Sigmoid colon (tissue), 4 donors: ENCODE data around the gene CD81.

Experiments
- CTCF ChIP-seq, 4 experiments: fragments of 450-650 bp in 3 of 4; fragments of 200-600 bp in 1 of 4; IDR thresholded peaks; one replicate each; pipeline ENCODE4 v1.5.1; 2016 to 2019; ENCODE audit warnings: antibody characterized with exemption in 4 of 4, mild to moderate bottlenecking in 3 of 4, moderate library complexity in 2 of 4
- EP300 ChIP-seq, 4 donors: sonication (generic); formaldehyde crosslinking; IDR thresholded peaks; one replicate each; pipeline ENCODE4 v1.6.1; 2017; ENCODE audit warnings: antibody characterized with exemption in 4 of 4
- POLR2A ChIP-seq, 2 donors: fragments of 450-650 bp; IDR thresholded peaks; one replicate each; pipeline ENCODE4 v1.6.1; 2016; ENCODE audit warnings: antibody characterized with exemption in 2 of 2, mild to moderate bottlenecking in 2 of 2, moderate library complexity in 2 of 2
- POLR2AphosphoS5 ChIP-seq, 4 donors: sonication (generic); formaldehyde crosslinking; IDR thresholded peaks; one replicate each; pipeline ENCODE4 v1.6.1; 2017; ENCODE audit warnings: antibody characterized with exemption in 4 of 4

GRCh38 chr11:2445746-2446551 lies 68.8 kb downstream of the CD81 start:
- TF ChIP-seq CTCF (IDR thresholded peaks at IDR 0.05) (no peak), POLR2A (IDR thresholded peaks at IDR 0.05) (no peak), EP300 (IDR thresholded peaks at IDR 0.05) (no peak), POLR2AphosphoS5 (IDR thresholded peaks at IDR 0.05) (no peak)
